HG03064 (cell line): ENCODE measurements around the gene ERV3-1.
"Not testable (repeated sequence)": the region's sequence is repeated elsewhere in the genome, so short reads cannot be mapped to it uniquely, and the experiment has no call there.

ENCODE experiments used
- ATAC-seq: cut with Tn5 transposase; IDR thresholded peaks from one replicate; pipeline ENCODE4 v1.9.1; 2021; ENCODE audit warnings: low read depth; ENCODE audit not compliant: unreplicated experiment

ERV3-1 gene

GRCh38 chr7:65006094-65006992, at the start of gene ERV3-1:
ERV3-1 (minus strand) TSS chr7:65006687; CDS start chr7:64993026, 13,661 bp downstream.
- ATAC-seq: peak; percentile 99

GRCh38 chr7:65055786-65056185, 49.3 kb upstream of the ERV3-1 start:
- not testable (repeated sequence) for ATAC-seq

- not testable (repeated sequence) for ATAC-seq
Observed at GRCh38 chr7:65054466-65054994, 48.0 kb upstream of the ERV3-1 start.

- ATAC-seq: not testable (repeated sequence)
Observed at GRCh38 chr7:65051654-65052053, 45.2 kb upstream of the ERV3-1 start.

GRCh38 chr7:65051139-65051538, 44.7 kb upstream of the ERV3-1 start:
- not testable (repeated sequence) for ATAC-seq

- not testable (repeated sequence) for ATAC-seq
Observed at GRCh38 chr7:65046329-65046728, 39.8 kb upstream of the ERV3-1 start.

GRCh38 chr7:65045589-65045988, 39.1 kb upstream of the ERV3-1 start:
- ATAC-seq: not testable (repeated sequence)

GRCh38 chr7:65038767-65039166, 32.3 kb upstream of the ERV3-1 start:
- peak; percentile 15 for ATAC-seq

- ATAC-seq: peak; percentile 77
Observed at GRCh38 chr7:65037740-65038688, 31.5 kb upstream of the ERV3-1 start.

GRCh38 chr7:65036526-65036925, 30.0 kb upstream of the ERV3-1 start:
- not testable (repeated sequence) for ATAC-seq

GRCh38 chr7:65035469-65035868, 29.0 kb upstream of the ERV3-1 start:
- not testable (repeated sequence) for ATAC-seq

- not testable (repeated sequence) for ATAC-seq
Observed at GRCh38 chr7:65034120-65034782, 27.8 kb upstream of the ERV3-1 start.

- not testable (repeated sequence) for ATAC-seq
Observed at GRCh38 chr7:65033391-65033790, 26.9 kb upstream of the ERV3-1 start.

GRCh38 chr7:65025023-65025422, 18.5 kb upstream of the ERV3-1 start:
- ATAC-seq: not testable (repeated sequence)

- ATAC-seq: not testable (repeated sequence)
Observed at GRCh38 chr7:65020978-65021377, 14.5 kb upstream of the ERV3-1 start.

GRCh38 chr7:65009881-65010280, 3.4 kb upstream of the ERV3-1 start:
- not testable (repeated sequence) for ATAC-seq

- ATAC-seq: not testable (repeated sequence)
Observed at GRCh38 chr7:65009394-65009793, 2.9 kb upstream of the ERV3-1 start.

- ATAC-seq: not testable (repeated sequence)
Observed at GRCh38 chr7:65007036-65007435, 549 bp upstream of the ERV3-1 start.

GRCh38 chr7:65004575-65004974, 1.9 kb downstream of the ERV3-1 start:
- ATAC-seq: no peak

GRCh38 chr7:65002972-65003585, 3.4 kb downstream of the ERV3-1 start:
- ATAC-seq: no peak
